D721Med (cell line): ENCODE measurements around the gene RXYLT1.

Experiments used
- DNase-seq: peaks from one replicate; pipeline ENCODE4 v3.0.0; 2011; ENCODE audit warnings: low spot score; ENCODE audit not compliant: insufficient read length
- FAIRE-seq: peaks from 2 replicates; lab custom pipeline; 2011; peaks lifted over from hg19 to GRCh38; lab: Jason Lieb, UNC
- TF ChIP-seq, protein P1 (sequence below): IDR thresholded peaks from 2 replicates; pipeline ENCODE4 v1.5.1; 2012; ENCODE audit warnings: mild to moderate bottlenecking, control low read depth; ENCODE audit not compliant: insufficient read depth; ENCODE audit errors: missing control alignments

RXYLT1 gene

DNA sequence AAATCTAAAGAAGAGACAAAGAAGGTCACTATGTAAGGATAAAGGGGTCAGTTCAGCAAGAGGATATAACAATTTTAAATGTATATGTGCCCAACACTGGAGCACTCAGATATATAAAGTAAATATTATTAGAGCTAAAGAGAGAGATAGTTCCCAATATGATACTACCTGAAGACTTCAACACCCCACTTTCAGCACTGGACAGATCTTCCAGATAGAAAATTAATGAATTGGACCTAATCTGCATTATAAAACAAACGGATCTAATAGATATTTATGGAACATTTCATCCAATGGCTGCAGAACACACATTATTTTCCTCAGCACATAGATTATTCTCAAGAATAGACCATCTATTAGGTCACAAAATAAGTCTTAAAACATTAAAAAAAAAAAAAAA lies 40.7 kb downstream of the RXYLT1 start:
- FAIRE-seq (no peak), DNase-seq (no peak)
- TF ChIP-seq, protein P1, sequence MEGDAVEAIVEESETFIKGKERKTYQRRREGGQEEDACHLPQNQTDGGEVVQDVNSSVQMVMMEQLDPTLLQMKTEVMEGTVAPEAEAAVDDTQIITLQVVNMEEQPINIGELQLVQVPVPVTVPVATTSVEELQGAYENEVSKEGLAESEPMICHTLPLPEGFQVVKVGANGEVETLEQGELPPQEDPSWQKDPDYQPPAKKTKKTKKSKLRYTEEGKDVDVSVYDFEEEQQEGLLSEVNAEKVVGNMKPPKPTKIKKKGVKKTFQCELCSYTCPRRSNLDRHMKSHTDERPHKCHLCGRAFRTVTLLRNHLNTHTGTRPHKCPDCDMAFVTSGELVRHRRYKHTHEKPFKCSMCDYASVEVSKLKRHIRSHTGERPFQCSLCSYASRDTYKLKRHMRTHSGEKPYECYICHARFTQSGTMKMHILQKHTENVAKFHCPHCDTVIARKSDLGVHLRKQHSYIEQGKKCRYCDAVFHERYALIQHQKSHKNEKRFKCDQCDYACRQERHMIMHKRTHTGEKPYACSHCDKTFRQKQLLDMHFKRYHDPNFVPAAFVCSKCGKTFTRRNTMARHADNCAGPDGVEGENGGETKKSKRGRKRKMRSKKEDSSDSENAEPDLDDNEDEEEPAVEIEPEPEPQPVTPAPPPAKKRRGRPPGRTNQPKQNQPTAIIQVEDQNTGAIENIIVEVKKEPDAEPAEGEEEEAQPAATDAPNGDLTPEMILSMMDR = no peak

DNA sequence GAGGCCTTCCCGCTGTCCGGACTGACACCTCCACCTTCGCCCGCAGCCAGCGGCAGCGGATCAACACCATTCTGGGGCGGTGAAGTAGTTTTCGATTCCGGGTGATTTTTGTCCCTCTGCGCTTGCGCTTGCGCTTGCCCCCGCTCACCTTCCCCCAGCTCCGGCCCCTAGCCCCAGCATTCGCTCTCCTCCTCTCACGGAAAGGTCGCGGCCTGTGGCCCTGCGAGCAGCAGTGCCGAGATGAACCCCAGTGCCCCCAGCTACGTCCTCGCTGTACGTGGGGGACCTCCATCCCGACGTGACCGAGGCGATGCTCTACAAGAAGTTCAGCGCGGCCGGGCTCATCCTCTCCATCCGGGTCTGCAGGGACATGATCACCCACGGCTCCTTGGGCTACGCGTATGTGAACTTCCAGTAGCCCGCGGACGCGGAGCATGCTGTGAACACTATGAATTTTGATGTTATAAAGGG lies 42.1 kb downstream of the RXYLT1 start:
- DNase-seq (no peak), FAIRE-seq (no peak)
- TF ChIP-seq, protein P1 = no peak

DNA sequence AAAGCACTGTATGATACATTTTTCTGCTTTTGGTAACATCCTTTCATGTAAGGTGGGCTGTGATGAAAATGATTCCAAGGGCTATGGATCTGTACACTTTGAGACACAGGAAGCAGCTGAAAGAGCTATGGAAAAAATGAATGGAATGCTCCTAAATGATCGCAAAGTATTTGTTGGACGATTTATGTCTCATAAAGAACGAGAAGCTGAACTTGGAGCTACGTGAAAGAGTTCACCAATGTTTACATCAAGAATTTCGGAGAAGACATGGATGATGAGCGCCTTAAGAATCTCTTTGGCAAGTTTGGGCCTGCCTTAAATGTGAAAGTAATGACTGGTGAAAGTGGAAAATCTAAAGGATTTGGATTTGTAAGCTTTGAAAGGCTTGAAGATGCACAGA lies 42.6 kb downstream of the RXYLT1 start:
- TF ChIP-seq, protein P1 = no peak
- FAIRE-seq = no peak
- no peak for DNase-seq

DNA sequence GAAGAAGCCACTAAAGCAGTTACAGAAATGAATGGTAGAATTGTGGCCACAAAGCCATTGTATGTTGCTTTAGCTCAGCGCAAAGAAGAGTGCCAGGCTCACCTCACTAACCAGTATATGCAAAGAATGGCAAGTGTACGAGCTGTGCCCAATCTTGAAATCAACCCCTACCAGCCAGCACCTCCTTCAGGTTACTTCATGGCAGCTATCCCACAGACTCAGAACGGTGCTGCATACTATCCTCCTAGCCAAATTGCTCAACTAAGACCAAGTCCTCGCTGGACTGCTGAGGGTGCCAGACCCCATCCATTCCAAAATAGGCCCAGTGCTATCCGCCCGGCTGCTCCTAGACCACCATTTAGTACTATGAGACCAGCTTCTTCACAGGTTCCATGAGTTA lies 43.3 kb downstream of the RXYLT1 start:
- DNase-seq = no peak
- no peak for FAIRE-seq
- TF ChIP-seq, protein P1 = no peak

DNA sequence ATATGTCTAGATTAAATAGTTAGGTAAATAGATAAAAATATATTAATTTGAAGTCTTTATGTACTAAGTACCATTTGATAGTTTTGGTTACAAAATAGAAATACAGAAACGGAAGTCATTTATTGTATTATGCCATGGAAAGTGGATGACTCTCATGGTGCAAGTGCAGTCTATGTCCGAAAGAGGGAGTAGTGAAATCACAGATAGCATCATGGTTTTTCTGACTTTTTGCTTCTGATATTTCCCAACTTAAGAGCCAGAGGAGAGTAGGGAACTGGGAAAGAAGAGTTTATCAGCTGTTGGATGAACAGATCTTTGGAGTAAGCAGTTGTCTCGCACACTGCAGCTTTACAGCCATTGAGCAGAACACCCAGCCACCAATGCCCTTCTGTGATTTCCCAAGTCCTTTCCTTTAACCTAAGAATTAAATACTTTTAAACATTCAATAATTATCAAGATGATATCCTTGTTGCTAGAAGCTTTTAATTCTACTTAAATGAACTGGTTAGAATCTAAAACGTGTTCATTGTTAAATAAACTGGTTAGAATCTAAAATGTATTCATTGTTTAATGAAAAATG lies 46.4 kb downstream of the RXYLT1 start:
- TF ChIP-seq, protein P1 = peak; percentile 83
- DNase-seq = no peak
- FAIRE-seq = peak; percentile 84

DNA sequence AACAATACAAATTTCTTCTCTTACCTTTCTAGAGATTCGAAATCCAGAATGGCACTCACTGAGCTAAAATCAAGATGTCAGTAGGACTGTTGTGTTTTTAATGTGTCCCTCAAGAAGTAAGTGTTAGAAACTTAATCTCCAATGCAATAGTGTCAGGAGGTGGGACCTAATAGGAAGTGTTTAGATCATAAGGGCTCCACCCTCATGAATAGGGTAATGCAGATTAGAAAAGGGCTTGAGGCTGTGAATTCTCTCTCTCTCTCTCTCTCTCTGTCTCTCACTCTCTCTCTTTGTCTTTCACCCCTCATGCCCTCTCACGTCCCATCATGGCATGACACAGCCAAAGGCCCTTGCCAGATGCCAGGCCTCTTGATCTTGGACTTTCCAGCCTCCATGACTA lies 49.2 kb downstream of the RXYLT1 start:
- no peak for DNase-seq
- TF ChIP-seq, protein P1 = no peak
- FAIRE-seq = no peak

DNA sequence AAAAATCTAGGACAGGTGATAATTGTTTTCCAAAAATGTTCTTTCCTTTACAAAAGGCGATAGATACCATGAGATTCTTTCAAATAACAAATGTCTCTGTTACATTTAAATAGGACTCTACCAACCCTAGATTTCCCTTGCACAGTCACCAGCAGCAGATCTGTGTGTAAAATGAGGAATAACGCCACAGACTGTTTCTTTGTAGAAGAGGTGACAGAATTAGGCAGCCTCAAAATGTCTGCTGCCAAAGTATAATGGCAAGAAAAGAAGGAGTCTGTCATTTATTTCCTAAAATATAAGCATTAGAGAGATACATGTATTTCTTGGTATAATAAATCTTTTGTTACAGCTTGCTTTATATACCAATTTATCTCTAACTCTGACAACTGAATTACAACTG lies 56.3 kb downstream of the RXYLT1 start:
- no peak for FAIRE-seq
- DNase-seq = no peak
- TF ChIP-seq, protein P1 = no peak
